GM12874 (cell line): Measurements from ENCODE around the gene GSG1L.

Experiments used
- TF ChIP-seq, protein P1 (sequence below): IDR thresholded peaks from 2 replicates; pipeline ENCODE4 v1.5.1; 2011; ENCODE audit warnings: low read depth, mild to moderate bottlenecking, control low read depth, low read length, moderate library complexity; ENCODE audit not compliant: insufficient read depth

Gene GSG1L

DNA sequence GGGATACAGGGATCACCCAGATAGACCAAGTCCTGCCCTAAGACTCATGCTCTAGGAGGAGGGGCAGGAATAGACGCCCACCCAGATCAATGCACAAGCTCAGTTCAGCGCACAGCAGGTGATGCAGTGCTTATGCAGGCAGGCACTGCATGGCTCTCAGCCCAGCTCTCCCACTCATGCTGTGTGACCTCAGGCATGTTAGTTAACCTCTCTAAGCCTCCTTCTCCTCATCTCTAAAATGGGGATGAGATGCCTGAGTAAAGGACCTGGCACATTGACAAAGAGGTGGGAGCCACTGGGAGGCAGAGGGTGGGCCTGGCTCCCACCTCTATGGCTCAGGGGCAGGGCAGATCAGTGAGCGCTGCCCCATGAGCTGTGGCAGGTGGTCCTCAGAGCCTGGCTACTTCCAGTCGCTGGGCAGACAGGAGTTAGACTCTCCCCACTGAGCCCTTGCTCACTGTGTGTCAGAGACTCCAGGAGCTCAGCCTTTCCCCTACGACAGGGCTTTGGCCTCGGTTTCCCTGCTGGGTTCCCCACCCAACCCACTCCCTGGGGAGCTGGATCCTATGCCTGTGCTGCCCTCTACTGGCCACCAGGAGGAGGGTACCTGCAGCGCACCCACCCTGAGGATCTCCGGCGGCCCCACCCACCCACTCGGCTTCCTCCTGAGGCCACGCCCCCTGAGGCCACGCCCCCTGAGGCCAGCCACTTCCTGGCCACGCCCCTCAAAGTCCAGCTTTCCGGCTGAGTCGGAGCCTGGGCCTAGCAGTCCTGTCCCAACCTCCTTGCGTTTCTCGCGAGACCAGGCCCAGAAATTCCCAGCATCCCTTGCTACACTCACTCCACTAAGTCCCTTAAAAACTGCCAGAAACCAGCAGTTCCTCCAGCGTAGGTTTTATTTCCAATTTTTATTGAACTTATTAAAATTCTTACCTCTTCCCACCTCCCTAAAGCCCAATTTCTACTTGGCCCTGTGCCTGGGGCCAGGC lies 196.1 kb downstream of the GSG1L start:
- TF ChIP-seq, protein P1, sequence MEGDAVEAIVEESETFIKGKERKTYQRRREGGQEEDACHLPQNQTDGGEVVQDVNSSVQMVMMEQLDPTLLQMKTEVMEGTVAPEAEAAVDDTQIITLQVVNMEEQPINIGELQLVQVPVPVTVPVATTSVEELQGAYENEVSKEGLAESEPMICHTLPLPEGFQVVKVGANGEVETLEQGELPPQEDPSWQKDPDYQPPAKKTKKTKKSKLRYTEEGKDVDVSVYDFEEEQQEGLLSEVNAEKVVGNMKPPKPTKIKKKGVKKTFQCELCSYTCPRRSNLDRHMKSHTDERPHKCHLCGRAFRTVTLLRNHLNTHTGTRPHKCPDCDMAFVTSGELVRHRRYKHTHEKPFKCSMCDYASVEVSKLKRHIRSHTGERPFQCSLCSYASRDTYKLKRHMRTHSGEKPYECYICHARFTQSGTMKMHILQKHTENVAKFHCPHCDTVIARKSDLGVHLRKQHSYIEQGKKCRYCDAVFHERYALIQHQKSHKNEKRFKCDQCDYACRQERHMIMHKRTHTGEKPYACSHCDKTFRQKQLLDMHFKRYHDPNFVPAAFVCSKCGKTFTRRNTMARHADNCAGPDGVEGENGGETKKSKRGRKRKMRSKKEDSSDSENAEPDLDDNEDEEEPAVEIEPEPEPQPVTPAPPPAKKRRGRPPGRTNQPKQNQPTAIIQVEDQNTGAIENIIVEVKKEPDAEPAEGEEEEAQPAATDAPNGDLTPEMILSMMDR, result peak; percentile 65

DNA sequence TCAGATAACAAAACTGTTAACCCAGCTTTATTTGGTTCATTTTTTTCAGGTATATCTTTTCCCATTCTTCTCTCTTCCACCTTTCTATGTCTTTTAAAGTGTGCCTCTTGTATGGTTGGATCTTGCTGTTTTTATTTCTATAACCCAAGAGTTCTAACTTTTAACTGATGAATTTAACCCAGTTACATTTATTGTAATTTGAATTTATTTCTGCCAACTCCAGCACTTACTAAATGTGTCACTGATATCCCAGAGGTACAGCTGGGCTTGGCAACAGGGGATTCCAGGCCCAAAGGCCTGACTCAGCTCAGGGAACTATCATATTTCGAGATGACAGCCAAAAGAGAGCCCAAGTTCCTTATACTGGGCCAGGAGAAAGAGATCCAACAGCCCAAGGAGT lies 200.1 kb downstream of the GSG1L start:
- TF ChIP-seq, protein P1, result no peak

- TF ChIP-seq, protein P1, result no peak
Measured at GRCh38 chr16:27862953-27863352, 200.6 kb downstream of the GSG1L start.

DNA sequence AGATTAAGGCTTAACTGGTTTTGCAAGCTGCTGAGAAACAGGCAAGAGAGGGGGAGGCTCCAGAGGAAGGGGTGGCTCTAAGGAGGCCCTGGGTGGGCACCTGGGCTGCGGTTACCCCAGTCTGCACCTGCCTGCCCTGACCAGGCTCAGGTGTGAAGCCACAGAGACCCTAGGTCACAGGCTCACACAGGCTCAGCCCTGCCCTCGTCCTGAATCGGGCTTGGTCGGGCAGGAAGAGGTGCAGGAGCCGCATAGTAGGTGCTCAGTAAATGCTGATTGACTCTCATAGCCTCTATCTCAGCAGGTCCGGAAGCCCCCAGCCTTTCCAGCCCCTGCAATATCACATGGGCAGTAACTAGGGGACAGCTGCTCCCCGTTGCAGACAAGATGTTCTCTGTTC lies 203.4 kb downstream of the GSG1L start:
- TF ChIP-seq, protein P1, result no peak

DNA sequence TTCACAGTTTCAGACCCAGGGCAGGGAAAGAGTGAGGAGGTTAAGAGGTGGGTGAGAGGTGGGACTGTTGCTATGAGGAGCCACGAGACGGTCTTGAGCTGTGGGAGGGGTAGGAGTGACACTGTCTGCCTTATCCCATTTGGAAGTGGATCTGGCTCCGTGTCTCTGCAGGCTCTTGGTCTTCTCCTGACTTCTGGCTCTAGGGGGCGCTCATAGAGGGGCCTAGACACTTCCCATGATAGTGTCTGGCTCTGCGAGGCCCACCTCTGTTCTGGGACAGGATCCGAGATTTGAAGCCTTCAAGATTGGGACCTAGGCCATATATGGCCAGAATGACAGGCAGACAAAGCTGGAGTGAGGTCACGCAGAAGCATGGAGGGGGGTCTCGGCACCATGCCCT lies 204.5 kb downstream of the GSG1L start:
- TF ChIP-seq, protein P1, result peak; percentile 24; the same call in 1 of the 2 replicates

DNA sequence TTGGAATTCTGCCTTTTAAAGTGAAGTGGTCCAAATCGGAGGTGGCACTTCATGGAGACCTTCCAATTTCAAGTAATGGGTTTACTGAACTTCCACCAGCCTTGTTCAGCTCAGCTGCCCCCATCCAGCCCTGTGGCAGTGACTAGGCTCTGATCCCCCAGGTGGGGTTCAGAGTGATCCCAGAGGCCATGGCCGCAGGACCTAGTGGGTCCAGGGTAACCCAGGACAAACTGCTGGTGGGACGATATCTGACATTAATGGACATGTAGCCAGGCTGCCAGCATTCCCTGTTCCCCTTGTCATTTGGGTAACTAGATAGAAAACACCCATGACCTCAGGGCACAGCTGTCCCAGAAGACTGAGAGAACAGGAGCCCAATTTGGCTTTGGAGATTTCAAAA lies 209.9 kb downstream of the GSG1L start:
- TF ChIP-seq, protein P1, result no peak

DNA sequence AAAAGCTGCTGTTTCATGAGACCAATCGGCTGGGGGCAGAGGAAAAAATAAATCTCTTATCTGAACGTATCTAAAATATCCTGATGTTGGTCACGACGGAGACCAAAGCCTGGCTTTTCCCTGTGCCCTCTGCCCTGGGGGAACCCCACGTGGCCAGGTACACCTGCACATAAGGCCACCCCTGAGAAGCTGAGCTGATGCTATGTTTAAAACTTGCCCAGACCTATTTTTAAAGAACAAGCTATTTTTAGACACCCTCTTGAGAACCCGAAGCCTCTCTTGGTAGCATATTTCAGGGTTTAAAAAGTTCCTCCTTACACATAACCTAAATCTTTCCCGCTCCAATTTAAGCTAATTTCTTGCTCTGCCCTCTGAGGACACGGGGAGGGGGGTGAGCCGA lies 210.4 kb downstream of the GSG1L start:
- TF ChIP-seq, protein P1, result no peak
